ENCODE data around the gene ZKSCAN7.

DNA sequence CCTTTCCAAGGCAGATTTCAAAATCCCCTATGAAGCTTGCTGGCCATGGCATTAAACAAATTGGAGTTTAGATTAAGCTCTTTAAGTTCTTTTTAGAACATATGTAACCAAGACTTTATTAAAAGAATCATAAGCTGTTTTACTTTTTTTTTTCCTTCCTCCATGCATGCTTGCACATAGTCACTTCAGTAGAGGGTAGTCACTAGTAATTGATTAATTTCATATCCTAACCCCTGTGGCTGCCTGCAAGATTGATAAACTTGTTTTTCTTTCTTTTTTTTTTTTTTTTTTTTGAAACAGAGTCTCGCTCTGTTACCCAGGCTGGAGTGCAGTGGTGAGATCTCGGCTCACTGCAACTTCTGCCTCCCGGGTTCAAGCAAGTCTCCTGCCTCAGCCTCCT is 33.3 kb upstream of the ZKSCAN7 start:
- TF ChIP-seq ARNTL (CRISPR knock-in tag; IDR thresholded peaks at IDR 0.05; ENCODE audit: borderline replicate concordance, low read depth), result no peak
- TF ChIP-seq ZNF8 (CRISPR knock-in tag; IDR thresholded peaks at IDR 0.05), result no peak
- no peak for TF ChIP-seq ZFP3 (CRISPR knock-in tag; IDR thresholded peaks at IDR 0.05)
- TF ChIP-seq RARB (CRISPR knock-in tag; IDR thresholded peaks at IDR 0.05), result no peak

Data from SK-N-SH treated with all-trans-retinoic acid at 6 μM for 48 hours (cell line).